Activated naive CD8-positive, alpha-beta T cell (primary cell): ENCODE measurements around the gene P2RY13.
A peak's percentile ranks its signal among the peaks of the same experiment; 100 is the strongest.

ENCODE experiments used
- H3K27ac Mint-ChIP-seq: one replicate; pipeline ENCODE4 v1.8.0; 2021; ENCODE audit warnings: mixed read lengths
- H3K27me3 Mint-ChIP-seq: one replicate; pipeline ENCODE4 v1.8.0; 2021; ENCODE audit warnings: mixed read lengths
- H3K36me3 Mint-ChIP-seq: one replicate; pipeline ENCODE4 v1.8.0; 2021; ENCODE audit warnings: mixed read lengths
- H3K4me1 Mint-ChIP-seq: one replicate; pipeline ENCODE4 v1.8.0; 2021; ENCODE audit warnings: low read depth, mixed read lengths
- H3K4me3 Mint-ChIP-seq: one replicate; pipeline ENCODE4 v1.8.0; 2021; ENCODE audit warnings: mild to moderate bottlenecking, mixed read lengths
- H3K9me3 Mint-ChIP-seq: one replicate; pipeline ENCODE4 v1.8.0; 2021; ENCODE audit warnings: low read depth, mixed read lengths

Gene P2RY13

GRCh38 chr3:151329363-151329762, at the start of gene P2RY13:
Gene P2RY13, minus strand, starts transcription at chr3:151329549. Its CDS starts 21 bp downstream, at chr3:151329528.
- Mint-ChIP-seq H3K4me3 (peak within 1 kb of the TSS; percentile 44), H3K27ac (peak within 1 kb of the TSS; percentile 5), H3K36me3 (no peaks in the 10 kb centered on the region)

GRCh38 chr3:151377768-151378385, 48.5 kb upstream of the P2RY13 start:
- Mint-ChIP-seq H3K27ac (no peak overlapping the region), H3K4me1 (no peaks in the 10 kb centered on the region), H3K27me3 (no peaks in the 10 kb centered on the region), H3K9me3 (no peaks in the 10 kb centered on the region), H3K4me3 (no peak overlapping the region), H3K36me3 (no peaks in the 10 kb centered on the region)

More at GRCh38 chr3:151329363-151329762, at the start of gene P2RY13:
- H3K27me3 Mint-ChIP-seq = peaks cover 4% of the 10 kb centered on the region
- no peaks in the 10 kb centered on the region for H3K9me3 Mint-ChIP-seq
- peaks cover 10% of the 10 kb centered on the region for H3K4me1 Mint-ChIP-seq

DNA sequence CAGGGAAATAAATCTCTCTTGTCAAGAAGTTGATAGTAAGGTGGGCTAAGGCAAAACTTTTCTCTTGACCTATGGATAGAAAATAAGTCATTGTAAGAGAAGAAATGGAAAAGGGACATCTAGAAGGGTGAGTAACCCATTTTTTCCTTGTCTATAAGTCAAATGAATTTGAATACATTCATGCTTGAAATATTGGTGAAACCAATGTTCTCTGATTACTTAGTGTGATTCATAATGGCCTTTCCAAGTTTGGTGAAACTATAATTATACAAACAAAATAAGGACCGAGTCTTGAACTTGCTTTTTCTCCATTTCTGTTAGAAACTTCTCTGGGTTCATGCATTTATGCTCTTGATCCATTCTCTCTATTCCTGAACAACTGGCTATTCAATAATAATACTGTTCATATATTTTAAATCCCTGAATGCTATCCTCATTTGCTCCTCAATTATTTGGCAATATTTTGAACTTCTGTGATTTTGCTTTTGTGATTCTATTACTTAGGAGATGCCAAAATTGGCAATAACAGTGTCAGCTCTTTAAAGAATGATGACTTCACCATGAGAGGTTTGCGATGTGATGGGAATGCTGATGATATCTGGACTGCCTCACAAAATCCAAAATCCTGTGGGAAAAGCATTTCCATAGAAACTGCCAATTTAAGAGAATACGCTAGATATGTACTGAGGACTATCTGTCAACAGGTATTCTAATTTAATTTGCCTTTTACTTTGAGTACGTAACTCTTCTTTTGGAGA, 42.9 kb upstream of the P2RY13 start:
- H3K9me3 Mint-ChIP-seq = no peaks in the 10 kb centered on the region
- H3K4me1 Mint-ChIP-seq = no peaks in the 10 kb centered on the region
- H3K27me3 Mint-ChIP-seq = no peaks in the 10 kb centered on the region
- H3K36me3 Mint-ChIP-seq = no peaks in the 10 kb centered on the region
- no peak overlapping the region for H3K4me3 Mint-ChIP-seq
- H3K27ac Mint-ChIP-seq = no peak overlapping the region

- Mint-ChIP-seq H3K27me3 (no peaks in the 10 kb centered on the region), H3K27ac (no peak overlapping the region), H3K36me3 (no peaks in the 10 kb centered on the region)
Observed at GRCh38 chr3:151371526-151371925, 42.2 kb upstream of the P2RY13 start.

GRCh38 chr3:151367448-151367847, 38.1 kb upstream of the P2RY13 start:
- no peaks in the 10 kb centered on the region for H3K36me3 Mint-ChIP-seq
- no peaks in the 10 kb centered on the region for H3K27me3 Mint-ChIP-seq
- no peaks in the 10 kb centered on the region for H3K9me3 Mint-ChIP-seq
- H3K27ac Mint-ChIP-seq = no peak overlapping the region
- no peak overlapping the region for H3K4me3 Mint-ChIP-seq
- H3K4me1 Mint-ChIP-seq = no peaks in the 10 kb centered on the region

More at GRCh38 chr3:151371526-151371925, 42.2 kb upstream of the P2RY13 start:
- no peak overlapping the region for H3K4me3 Mint-ChIP-seq
- H3K4me1 Mint-ChIP-seq = no peaks in the 10 kb centered on the region
- H3K9me3 Mint-ChIP-seq = no peaks in the 10 kb centered on the region

GRCh38 chr3:151366993-151367392, 37.6 kb upstream of the P2RY13 start:
- H3K4me1 Mint-ChIP-seq = no peaks in the 10 kb centered on the region
- no peak overlapping the region for H3K4me3 Mint-ChIP-seq
- H3K9me3 Mint-ChIP-seq = no peaks in the 10 kb centered on the region
- no peak overlapping the region for H3K27ac Mint-ChIP-seq
- no peaks in the 10 kb centered on the region for H3K27me3 Mint-ChIP-seq
- no peaks in the 10 kb centered on the region for H3K36me3 Mint-ChIP-seq

DNA sequence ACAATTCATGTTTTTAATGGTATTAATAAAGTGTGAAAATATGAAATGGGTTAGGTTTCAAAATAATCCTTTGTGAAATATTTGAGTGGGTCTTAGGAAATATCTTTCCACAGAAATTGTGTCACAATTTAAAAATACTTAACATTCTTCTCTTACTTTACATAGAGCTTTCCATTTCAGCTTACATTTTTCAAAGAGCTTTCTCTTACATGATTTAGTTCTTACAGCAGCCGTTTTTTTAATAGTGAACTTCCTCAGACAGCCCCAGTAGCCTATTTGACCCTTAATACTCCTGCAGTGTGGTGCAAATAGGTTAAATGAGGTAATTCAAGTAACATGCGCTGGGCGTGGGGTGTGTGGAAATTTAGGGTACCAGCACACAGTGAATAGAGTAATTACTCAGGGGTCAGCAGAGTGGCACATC, 33.4 kb upstream of the P2RY13 start:
- Mint-ChIP-seq H3K36me3 (no peaks in the 10 kb centered on the region), H3K4me3 (no peak overlapping the region), H3K27ac (no peak overlapping the region), H3K9me3 (no peaks in the 10 kb centered on the region), H3K4me1 (no peaks in the 10 kb centered on the region), H3K27me3 (no peaks in the 10 kb centered on the region)

- H3K4me3 Mint-ChIP-seq = no peak overlapping the region
- no peaks in the 10 kb centered on the region for H3K9me3 Mint-ChIP-seq
- H3K27me3 Mint-ChIP-seq = peaks cover 1% of the 10 kb centered on the region
- no peak overlapping the region for H3K27ac Mint-ChIP-seq
- H3K4me1 Mint-ChIP-seq = no peaks in the 10 kb centered on the region
- H3K36me3 Mint-ChIP-seq = no peaks in the 10 kb centered on the region
Observed at GRCh38 chr3:151357463-151357850, 28.1 kb upstream of the P2RY13 start.

- no peaks in the 10 kb centered on the region for H3K9me3 Mint-ChIP-seq
- no peak overlapping the region for H3K27ac Mint-ChIP-seq
- H3K4me3 Mint-ChIP-seq = no peak overlapping the region
- no peaks in the 10 kb centered on the region for H3K4me1 Mint-ChIP-seq
- no peaks in the 10 kb centered on the region for H3K36me3 Mint-ChIP-seq
- peaks cover 5% of the 10 kb centered on the region for H3K27me3 Mint-ChIP-seq
Observed at GRCh38 chr3:151356794-151357462, 27.6 kb upstream of the P2RY13 start.

GRCh38 chr3:151351648-151352047, 22.3 kb upstream of the P2RY13 start:
- Mint-ChIP-seq H3K27ac (no peak overlapping the region), H3K9me3 (no peaks in the 10 kb centered on the region), H3K4me3 (no peak overlapping the region), H3K4me1 (no peaks in the 10 kb centered on the region), H3K36me3 (no peaks in the 10 kb centered on the region), H3K27me3 (peaks cover 17% of the 10 kb centered on the region)

- Mint-ChIP-seq H3K36me3 (no peaks in the 10 kb centered on the region), H3K4me3 (no peak overlapping the region), H3K4me1 (peaks cover 3% of the 10 kb centered on the region), H3K27ac (no peak overlapping the region), H3K9me3 (no peaks in the 10 kb centered on the region), H3K27me3 (peaks cover 21% of the 10 kb centered on the region)
Observed at GRCh38 chr3:151351219-151351618, 21.9 kb upstream of the P2RY13 start.

GRCh38 chr3:151350656-151351055, 21.3 kb upstream of the P2RY13 start:
- Mint-ChIP-seq H3K9me3 (no peaks in the 10 kb centered on the region), H3K36me3 (no peaks in the 10 kb centered on the region), H3K4me1 (peaks cover 8% of the 10 kb centered on the region), H3K27me3 (peaks cover 24% of the 10 kb centered on the region), H3K27ac (no peak overlapping the region), H3K4me3 (no peak overlapping the region)

DNA sequence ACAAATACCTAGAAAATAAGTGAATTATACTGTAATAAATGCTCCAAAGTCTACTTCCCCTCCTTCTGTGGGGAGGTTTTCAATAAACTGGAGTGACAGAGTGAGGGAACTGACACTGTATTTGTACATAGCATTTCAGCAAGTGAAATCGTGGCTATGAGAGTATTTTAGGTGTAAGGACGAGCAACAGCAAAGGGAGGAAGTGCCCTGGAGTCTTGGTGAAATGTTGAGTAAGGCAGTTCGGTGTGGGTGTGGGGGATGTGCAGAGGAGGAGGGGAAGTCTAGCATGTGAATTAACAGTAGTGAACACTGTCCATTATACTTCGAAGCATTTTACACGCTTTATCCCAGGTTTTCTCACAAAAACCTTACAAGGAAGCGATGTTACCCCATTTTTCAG, 18.1 kb upstream of the P2RY13 start:
- H3K4me3 Mint-ChIP-seq = no peak overlapping the region
- no peaks in the 10 kb centered on the region for H3K36me3 Mint-ChIP-seq
- H3K27me3 Mint-ChIP-seq = peaks cover 26% of the 10 kb centered on the region
- H3K4me1 Mint-ChIP-seq = peaks cover 8% of the 10 kb centered on the region
- H3K27ac Mint-ChIP-seq = no peak overlapping the region
- no peaks in the 10 kb centered on the region for H3K9me3 Mint-ChIP-seq

DNA sequence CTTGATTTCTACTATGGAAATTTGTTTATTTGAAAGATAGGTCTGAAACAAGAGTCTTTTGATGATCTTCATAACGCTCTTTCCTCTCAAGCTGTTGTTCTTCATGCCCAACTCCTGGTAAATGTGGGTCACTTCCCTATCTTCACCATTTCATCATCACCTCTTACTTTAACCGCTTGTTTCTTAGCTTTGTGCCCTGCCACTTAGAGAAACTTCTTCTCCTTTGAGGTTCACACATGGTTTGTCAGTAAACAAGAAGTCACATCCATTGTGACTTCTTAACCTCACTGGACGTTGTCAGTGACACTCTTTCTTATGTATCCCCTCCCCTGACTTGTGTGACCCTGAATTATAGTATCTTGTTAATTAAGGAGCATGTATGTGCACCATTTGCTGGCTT, 16.9 kb upstream of the P2RY13 start:
- H3K9me3 Mint-ChIP-seq = no peaks in the 10 kb centered on the region
- H3K4me1 Mint-ChIP-seq = peaks cover 8% of the 10 kb centered on the region
- H3K27ac Mint-ChIP-seq = no peak overlapping the region
- H3K27me3 Mint-ChIP-seq = peaks cover 20% of the 10 kb centered on the region
- H3K36me3 Mint-ChIP-seq = no peaks in the 10 kb centered on the region
- H3K4me3 Mint-ChIP-seq = no peak overlapping the region

GRCh38 chr3:151345859-151346258, 16.5 kb upstream of the P2RY13 start:
- no peaks in the 10 kb centered on the region for H3K36me3 Mint-ChIP-seq
- H3K9me3 Mint-ChIP-seq = no peaks in the 10 kb centered on the region
- peaks cover 17% of the 10 kb centered on the region for H3K27me3 Mint-ChIP-seq
- peak overlapping the region; percentile 42 for H3K4me3 Mint-ChIP-seq
- no peak overlapping the region for H3K27ac Mint-ChIP-seq
- H3K4me1 Mint-ChIP-seq = peaks cover 8% of the 10 kb centered on the region
